Aorta (tissue), 5 donors: ENCODE data around the gene FAT3. TPM values are rescaled to one million over a fixed set of nuclear protein-coding genes. Genes with fewer than 3 reads are reported as not detected.

Experiments
- ATAC-seq: fragments of 200-7000 bp; cut with Tn5 transposase; one replicate; pipeline ENCODE4 v1.9.1; 2022; ENCODE audit warnings: moderate library complexity; ENCODE audit not compliant: low FRiP score
- DNase-seq, 2 donors: peaks; one replicate each; pipeline ENCODE4 v3.0.0-alpha.2; 2020
- H3K27ac ChIP-seq, 2 donors: one replicate each; pipeline ENCODE4 v1.5.1; 2013; ENCODE audit warnings: low read length in 2 of 2, mild to moderate bottlenecking in 2 of 2, moderate library complexity in 2 of 2, control low read depth in 1 of 2, inconsistent platforms in 1 of 2, low read depth in 1 of 2
- H3K27me3 ChIP-seq, 2 donors: one replicate each; pipeline ENCODE4 v1.6.1; 2013; ENCODE audit warnings: control low read depth in 1 of 2, low read length in 1 of 2, mild to moderate bottlenecking in 1 of 2, moderate library complexity in 1 of 2; ENCODE audit not compliant: insufficient read depth in 2 of 2, control insufficient read depth in 1 of 2
- H3K36me3 ChIP-seq, 2 donors: one replicate each; pipeline ENCODE4 v1.6.1; 2013; ENCODE audit warnings: control low read depth in 1 of 2, low read length in 1 of 2, mild to moderate bottlenecking in 1 of 2; ENCODE audit not compliant: insufficient read depth in 2 of 2, control insufficient read depth in 1 of 2
- H3K4me1 ChIP-seq, 2 donors: one replicate each; pipeline ENCODE4 v1.6.1; 2013; ENCODE audit warnings: low read length in 2 of 2, control low read depth in 1 of 2, mild to moderate bottlenecking in 1 of 2, moderate library complexity in 1 of 2; ENCODE audit not compliant: insufficient read depth in 2 of 2, control insufficient read depth in 1 of 2
- H3K4me3 ChIP-seq, 2 donors: one replicate each; pipeline ENCODE4 v1.5.1; 2013; ENCODE audit warnings: low read length in 2 of 2, control low read depth in 1 of 2, mild to moderate bottlenecking in 1 of 2
- H3K9me3 ChIP-seq: one replicate; pipeline ENCODE4 v1.6.1; 2013; ENCODE audit warnings: mild to moderate bottlenecking, low read length; ENCODE audit not compliant: control insufficient read depth
- WGBS, 2 donors: extraction: QIAGEN DNeasy Blood & Tissue Kit; methylation state at CpG; one replicate each; pipeline ENCODE4 v1.1.7; 2013; 5-methylcytosine and 5-hydroxymethylcytosine counted together
- intact Hi-C, 2 donors: fragments of 100-400 bp; cut with DNase I; formaldehyde crosslinking; loops; one replicate each; pipeline versions ENCODE4 v1.14.2 to v1.15.0; 2022
- polyA plus RNA-seq, 2 donors: library from polyadenylated mRNA; stranded (reverse); fragments of 200-250 nt; gene quantifications; one replicate each; pipeline ENCODE4 v1.2.3, GENCODE V29; 2013
- total RNA-seq, 2 donors: library from RNA; stranded (reverse); fragmentation: NEBNext Ultra II Directional; extraction: Animal tissue kit (Norgen Biotek cat#: 25700); gene quantifications; one replicate each; pipeline ENCODE4 v1.2.1, GENCODE V29; 2021
- donor health status: healthy with polysubstance abuse.
- donor health status: Bipolar disorder and iron deficiency.
- donor health status: DM: no; HTN: no; CAD: no.
- donor health status: DM: no; HTN: no; CAD: no.
- donor health status: DM: yes; HTN: yes; CAD: no.

FAT3 gene
- total and polyA plus RNA-seq, 4 donors = 4.0 to 37.5 (median 13.0) TPM

DNA sequence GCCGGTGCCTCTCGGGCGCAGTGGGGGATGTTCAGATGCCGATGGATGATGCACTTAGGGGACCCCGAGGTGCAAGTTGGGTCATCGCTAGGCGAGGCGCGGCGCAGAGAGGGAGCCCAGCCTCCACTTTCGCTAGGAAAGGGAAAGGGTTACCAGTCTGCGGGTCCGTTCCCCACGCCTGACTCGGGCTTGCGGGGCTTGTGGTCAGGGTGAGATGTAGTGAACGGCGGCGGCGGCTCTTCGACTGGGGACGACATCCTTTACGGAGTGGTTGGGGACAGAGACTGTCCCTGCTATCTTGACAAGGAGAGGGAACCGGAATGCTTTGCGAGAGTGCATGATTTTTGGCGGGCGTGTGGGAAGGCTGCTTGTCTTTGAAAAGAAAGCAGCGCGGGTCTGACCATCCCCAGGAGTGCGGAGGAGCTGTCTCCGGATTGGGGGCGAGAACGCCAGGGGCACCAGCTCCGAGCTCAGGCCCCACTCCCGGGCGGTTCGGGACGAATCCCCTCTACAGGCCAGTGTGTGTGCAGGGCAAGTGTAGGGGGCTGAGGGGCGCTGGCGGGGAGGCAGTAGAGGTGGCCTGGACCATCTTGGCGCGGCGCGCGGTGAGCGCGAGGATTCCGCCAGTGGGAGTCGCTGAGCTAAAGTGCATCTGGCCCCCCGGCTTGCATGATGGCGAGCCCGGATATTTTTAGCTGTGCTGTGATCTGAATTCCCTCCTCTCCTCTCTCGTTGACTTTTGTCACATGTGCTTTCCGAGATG lies 1.1 kb downstream of the FAT3 start:
- Histone ChIP-seq H3K27ac (peak overlapping the region in 1 of 2 donors; percentile 30), H3K4me3 (peak overlapping the region; percentile 6 to 67), H3K4me1 (no peaks in the 10 kb centered on the region), H3K36me3 (no peaks in the 10 kb centered on the region), H3K9me3 (no peaks in the 10 kb centered on the region), H3K27me3 (no peaks in the 10 kb centered on the region)
- peak; percentile 59 for ATAC-seq
- intact Hi-C loops = loop anchor here in 1 of 2 donors (10.0 kb wide), 3 partner anchors 49 to 319 kb away; no protein-coding TSS in a partner anchor
- WGBS, 2 donors = 0 to 1% methylated on average over 54 of the region's 54 CpGs
- DNase-seq = peak; percentile 51 to 84

DNA sequence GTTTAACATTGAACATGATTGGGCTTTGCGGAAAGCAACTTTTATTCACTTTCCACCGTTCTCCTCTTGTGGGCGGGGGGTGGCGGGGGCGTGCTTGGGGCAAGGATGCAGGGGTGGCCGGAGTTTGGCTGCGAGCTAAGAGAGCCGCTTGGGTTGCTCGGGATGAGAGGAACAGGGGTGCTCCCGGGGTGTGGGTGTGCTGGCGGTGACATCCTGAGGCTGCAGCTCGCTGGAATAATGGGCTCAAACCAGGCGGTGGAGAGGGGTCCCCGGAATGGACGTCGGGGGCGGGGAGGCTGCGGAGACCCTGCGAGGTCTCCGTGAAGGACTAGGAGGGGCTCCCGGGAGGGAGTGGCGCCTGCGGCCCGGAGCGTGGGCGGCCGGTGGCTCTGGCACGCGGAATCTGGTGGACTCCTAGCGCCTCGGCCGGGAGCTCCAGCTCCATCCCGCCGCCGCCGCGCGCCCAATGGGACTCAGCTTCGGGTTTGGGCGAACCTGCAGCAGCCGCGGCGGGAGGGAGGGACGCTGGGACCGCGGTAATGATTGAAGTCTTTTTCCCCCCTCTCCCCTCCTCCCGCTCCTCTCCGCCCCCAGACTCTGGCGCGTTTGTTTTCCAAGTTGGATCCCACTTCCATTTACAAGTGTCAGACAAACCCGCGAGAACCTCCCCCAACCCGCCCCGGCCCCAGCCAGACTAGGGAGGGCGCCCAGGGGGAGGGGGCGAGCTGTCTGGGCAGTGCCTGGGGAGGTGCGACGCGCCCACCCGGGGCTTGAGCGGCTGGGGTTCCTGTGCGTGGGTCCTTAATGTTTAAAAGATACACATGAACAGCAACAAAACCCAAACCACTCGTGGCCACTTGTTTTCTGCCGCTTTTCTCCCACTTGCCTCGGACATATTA lies 2.0 kb downstream of the FAT3 start:
- DNase-seq (peak; percentile 41 to 87), ATAC-seq (peak; percentile 53)
- H3K4me3 ChIP-seq = peak overlapping the region; percentile 6 to 67
- no peaks in the 10 kb centered on the region for H3K36me3 ChIP-seq
- intact Hi-C loops = loop anchor here in 1 of 2 donors (10.0 kb wide), 3 partner anchors 48 to 318 kb away; no protein-coding TSS in a partner anchor
- no peaks in the 10 kb centered on the region for H3K27me3 ChIP-seq
- no peaks in the 10 kb centered on the region for H3K4me1 ChIP-seq
- no peaks in the 10 kb centered on the region for H3K9me3 ChIP-seq
- H3K27ac ChIP-seq = peak overlapping the region in 1 of 2 donors; percentile 62
- WGBS, 2 donors = 0 to 1% methylated on average over 54 to 65 of the region's 65 CpGs

DNA sequence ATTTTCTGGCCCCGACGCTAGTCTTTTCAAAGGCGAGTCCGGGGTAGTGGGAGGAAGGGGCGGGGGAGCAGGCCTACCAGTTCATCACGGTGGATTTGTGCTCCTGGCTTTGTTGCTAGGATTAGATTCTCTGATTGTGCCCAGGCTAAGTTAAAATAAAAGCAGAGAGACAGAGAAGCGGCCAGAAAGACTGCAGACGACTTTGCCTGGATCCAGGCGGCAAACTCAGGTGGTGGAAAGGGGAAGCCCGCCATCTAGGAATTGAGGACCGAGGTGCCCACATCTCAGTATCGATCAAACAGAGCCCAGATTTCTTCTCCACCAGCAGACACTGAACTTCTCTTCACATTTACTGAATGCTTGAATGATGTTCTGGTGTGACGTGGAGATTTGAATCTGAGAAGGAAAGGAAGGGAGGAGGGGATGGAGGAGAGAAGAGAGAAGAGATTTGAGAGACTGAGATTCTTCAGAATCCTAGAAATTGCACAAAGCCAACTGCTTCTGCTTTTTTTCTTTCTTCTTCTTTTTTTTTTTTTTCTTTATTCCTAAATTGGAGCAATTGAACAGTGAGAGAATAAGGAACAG lies 2.7 kb downstream of the FAT3 start:
- 4 to 5% methylated on average over 13 of the region's 13 CpGs for WGBS, 2 donors
- H3K4me3 ChIP-seq = peak overlapping the region; percentile 6 to 67
- intact Hi-C loops = loop anchor here in 1 of 2 donors (10.0 kb wide), 3 partner anchors 47 to 317 kb away; no protein-coding TSS in a partner anchor
- H3K9me3 ChIP-seq = no peaks in the 10 kb centered on the region
- DNase-seq (peak in 1 of 2 donors; percentile 71), ATAC-seq (no peak)
- no peak overlapping the region for H3K27ac ChIP-seq
- no peaks in the 10 kb centered on the region for H3K36me3 ChIP-seq
- H3K27me3 ChIP-seq = no peaks in the 10 kb centered on the region
- H3K4me1 ChIP-seq = peaks cover 0 to 3% of the 10 kb centered on the region in 2 donors

DNA sequence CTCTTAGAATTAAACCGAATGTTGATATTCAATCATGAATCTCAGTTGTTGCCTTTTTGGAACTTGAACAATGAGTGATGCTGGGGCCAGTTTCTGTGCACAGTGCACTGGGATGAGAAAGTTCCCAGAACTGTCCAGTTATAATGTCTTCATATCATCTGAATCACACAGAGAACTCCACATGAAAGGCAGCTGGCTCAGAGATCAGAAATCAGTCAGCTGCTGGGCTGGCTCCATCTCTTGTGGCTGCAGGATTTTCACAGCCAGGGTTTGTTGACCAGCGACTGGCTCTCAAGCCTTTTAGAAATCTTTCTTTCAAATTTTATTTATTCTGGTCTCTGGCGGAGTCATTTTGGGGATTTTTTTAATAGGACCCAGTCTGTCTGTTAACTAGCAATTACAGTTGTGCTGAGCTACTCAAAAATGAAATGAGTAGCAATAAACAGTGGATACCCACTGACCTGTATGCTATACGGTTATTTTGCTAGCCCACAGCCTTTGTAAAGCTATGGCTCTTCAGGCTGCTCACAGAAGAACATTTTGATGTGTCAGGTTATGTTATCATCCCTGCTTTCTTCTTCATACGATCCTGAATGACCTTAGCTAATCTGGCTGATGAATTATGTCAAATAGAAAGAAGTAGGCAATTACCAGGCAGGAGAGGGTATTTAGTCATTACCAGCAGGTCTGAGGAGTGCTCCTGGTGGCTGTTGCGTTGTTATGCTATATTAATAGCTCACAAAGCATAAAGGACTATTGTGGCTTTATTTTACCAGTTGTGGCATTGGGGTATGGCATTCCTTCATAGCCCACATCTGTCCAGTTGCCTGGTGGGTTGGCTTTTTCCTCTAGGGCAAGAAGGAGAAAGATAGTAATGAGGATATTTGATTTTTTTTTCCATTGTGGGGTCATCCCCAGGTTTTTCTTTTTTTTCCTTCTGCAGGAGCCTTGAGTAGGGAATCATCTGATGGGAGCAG lies 3.6 kb downstream of the FAT3 start:
- Histone ChIP-seq H3K27me3 (no peaks in the 10 kb centered on the region), H3K4me1 (peaks cover 0 to 3% of the 10 kb centered on the region in 2 donors), H3K36me3 (no peaks in the 10 kb centered on the region), H3K4me3 (no peak overlapping the region), H3K9me3 (no peaks in the 10 kb centered on the region), H3K27ac (no peak overlapping the region)
- DNase-seq (no peak), ATAC-seq (no peak)
- 44 to 56% methylated on average over 6 of the region's 6 CpGs for WGBS, 2 donors
- intact Hi-C loops = loop anchor here in 1 of 2 donors (10.0 kb wide), 3 partner anchors 47 to 317 kb away; no protein-coding TSS in a partner anchor

DNA sequence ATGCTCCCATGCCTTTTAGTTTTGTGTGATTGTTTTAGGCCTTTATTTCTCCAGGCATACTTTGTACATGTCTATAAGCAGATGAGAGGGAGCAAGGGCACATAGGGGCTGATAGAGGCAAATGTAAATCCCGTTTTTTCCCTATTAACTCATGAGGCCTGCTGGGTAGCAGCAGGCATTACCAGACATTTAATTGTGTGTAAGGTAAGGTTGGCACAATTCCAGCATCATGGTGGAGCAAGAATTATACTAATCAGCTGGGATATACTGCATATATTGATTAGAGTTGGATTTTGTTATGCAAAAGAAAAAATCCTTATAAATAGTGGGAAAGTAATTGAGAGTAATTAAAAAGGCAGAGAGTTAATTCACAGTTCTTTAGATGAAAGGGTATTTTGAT lies 12.2 kb downstream of the FAT3 start:
- WGBS, 2 donors = 84 to 93% methylated on average over 1 of the region's 1 CpG
- Histone ChIP-seq H3K4me3 (no peak overlapping the region), H3K27ac (no peak overlapping the region), H3K9me3 (no peaks in the 10 kb centered on the region), H3K4me1 (peaks cover 5 to 6% of the 10 kb centered on the region in 2 donors), H3K27me3 (no peaks in the 10 kb centered on the region), H3K36me3 (no peaks in the 10 kb centered on the region)
- no peak for ATAC-seq
- DNase-seq = no peak
- intact Hi-C loops = no loop called here

DNA sequence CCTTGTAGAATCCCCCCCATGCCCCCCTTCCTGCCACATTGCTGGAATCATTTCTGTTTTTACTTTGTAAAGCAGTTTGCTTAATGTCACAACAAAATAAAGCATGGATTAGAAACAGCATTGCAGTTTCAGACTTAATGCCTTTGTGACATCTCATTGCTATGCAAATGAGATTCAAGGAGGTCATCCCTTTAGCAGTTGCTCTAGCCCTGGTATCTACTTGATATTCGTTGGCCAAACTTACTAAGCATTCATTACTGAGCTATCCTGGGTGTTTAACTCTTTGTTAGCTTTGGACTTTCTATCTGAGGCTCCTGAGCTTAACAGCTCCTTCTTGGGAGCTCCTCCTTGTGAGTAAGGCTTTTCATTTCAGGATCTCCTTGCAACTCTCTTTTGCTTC lies 16.3 kb downstream of the FAT3 start:
- Histone ChIP-seq H3K36me3 (no peaks in the 10 kb centered on the region), H3K9me3 (no peaks in the 10 kb centered on the region), H3K4me3 (no peak overlapping the region), H3K4me1 (peaks cover 5 to 7% of the 10 kb centered on the region in 2 donors), H3K27ac (no peak overlapping the region), H3K27me3 (no peaks in the 10 kb centered on the region)
- ATAC-seq (no peak), DNase-seq (no peak)
- WGBS, 2 donors = 27 to 31% methylated on average over 1 of the region's 1 CpG
- intact Hi-C loops = no loop called here

DNA sequence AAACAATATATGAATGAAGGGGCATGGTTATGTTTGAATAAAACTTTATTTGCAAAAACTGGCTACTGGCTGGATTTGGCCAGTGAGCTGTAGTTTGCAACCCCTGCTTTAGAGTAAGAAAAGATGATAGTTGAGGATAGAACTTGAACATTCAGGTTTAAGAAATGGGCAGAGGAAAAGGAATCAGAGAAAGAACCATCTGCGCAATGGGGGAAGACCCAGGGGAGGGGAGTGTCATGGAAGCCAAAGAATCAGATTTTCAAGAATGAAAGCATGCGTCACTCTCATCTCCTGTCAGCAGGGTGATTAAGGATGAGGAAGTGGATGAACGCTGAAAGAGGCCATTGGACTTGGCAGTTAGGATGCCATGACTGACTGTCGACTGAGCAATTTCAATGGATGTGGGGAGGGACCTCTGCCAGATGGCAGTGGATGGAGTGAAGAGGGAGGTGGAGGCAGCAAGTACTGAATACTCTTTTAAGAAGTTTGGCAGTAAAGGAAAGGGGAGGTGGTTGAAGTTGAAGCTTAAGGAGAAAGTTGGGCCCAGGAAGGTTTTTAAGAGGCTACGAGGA lies 21.2 kb downstream of the FAT3 start:
- H3K9me3 ChIP-seq = no peaks in the 10 kb centered on the region
- peaks cover 0 to 5% of the 10 kb centered on the region in 2 donors for H3K4me1 ChIP-seq
- 90 to 91% methylated on average over 5 of the region's 5 CpGs for WGBS, 2 donors
- H3K4me3 ChIP-seq = no peak overlapping the region
- no peak overlapping the region for H3K27ac ChIP-seq
- ATAC-seq (no peak), DNase-seq (no peak)
- H3K27me3 ChIP-seq = no peaks in the 10 kb centered on the region
- intact Hi-C loops = no loop called here
- H3K36me3 ChIP-seq = no peaks in the 10 kb centered on the region
